ENCODE measurements around the gene MAP3K8. TPM values are rescaled to one million over a fixed set of nuclear protein-coding genes. Genes with fewer than 3 reads are reported as not detected.
A peak's percentile ranks its signal among the peaks of the same experiment; 100 is the strongest.

MAP3K8 gene
- total RNA-seq, 4 donors from 2014 or later = 18.4 to 63.8 (median 28.5) TPM

GRCh38 chr10:30510932-30511700, 77.1 kb downstream of the MAP3K8 start:
- Histone ChIP-seq H3K36me3 (no peaks in the 10 kb centered on the region), H3K9me3 (no peaks in the 10 kb centered on the region), H3K27me3 (no peaks in the 10 kb centered on the region), H3K4me3 (no peak overlapping the region), H3K4me1 (peaks cover 0 to 25% (median 4%) of the 10 kb centered on the region in 3 donors), H3K27ac (peak overlapping the region in 3 of 4 donors; percentile 13 to 64 (median 61))
- TF ChIP-seq POLR2A (IDR thresholded peaks at IDR 0.05) (no peak), CTCF (IDR thresholded peaks at IDR 0.05) (no peak), EP300 (IDR thresholded peaks at IDR 0.05) (no peak), POLR2AphosphoS5 (IDR thresholded peaks at IDR 0.05) (no peak)
- peak; percentile 3 for ATAC-seq
- WGBS, 2 donors (ENCODE audit: low coverage in 1 of 2) = 11 to 12% methylated on average over 2 to 4 of the region's 4 CpGs

Other genes starting within 250 kb of the MAP3K8 start
- gene MTPAP, start 84.9 kb upstream of the MAP3K8 start, total RNA-seq = 10 to 100 TPM; 13.6 to 19.9 (median 15.4) TPM
- not detected for gene LYZL2, start 195.6 kb downstream of the MAP3K8 start, total RNA-seq

All from gastroesophageal sphincter (tissue), 4 donors.